GM19467 (cell line): ENCODE data around the gene LYPD4.
"Not testable (repeated sequence)": the region's sequence is repeated elsewhere in the genome, so short reads cannot be mapped to it uniquely, and the experiment has no call there.

ENCODE experiments used
- ATAC-seq: cut with Tn5 transposase; IDR thresholded peaks from one replicate; pipeline ENCODE4 v1.9.1; 2021; ENCODE audit warnings: mild to moderate bottlenecking, moderate library complexity; ENCODE audit not compliant: unreplicated experiment

LYPD4 gene

DNA sequence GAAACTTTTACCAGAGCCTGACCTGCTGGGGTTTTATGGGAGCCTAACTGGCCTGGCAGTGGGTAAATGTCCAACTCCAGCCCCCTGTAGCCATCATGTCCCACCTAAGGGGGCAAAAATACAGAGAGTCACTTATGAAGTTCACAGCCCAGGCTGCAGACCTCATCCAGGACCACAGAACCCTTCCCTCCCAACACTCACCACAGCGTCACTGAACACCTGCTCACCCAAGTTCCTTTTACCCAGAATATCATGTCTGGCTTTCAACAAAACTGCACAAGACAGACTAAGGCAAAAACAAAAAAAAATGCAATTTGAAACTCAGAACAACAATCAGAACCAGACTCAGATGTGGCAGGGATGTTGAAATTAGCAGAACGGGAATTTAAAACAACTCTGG is 41.7 kb downstream of the LYPD4 start:
- ATAC-seq = no peak

DNA sequence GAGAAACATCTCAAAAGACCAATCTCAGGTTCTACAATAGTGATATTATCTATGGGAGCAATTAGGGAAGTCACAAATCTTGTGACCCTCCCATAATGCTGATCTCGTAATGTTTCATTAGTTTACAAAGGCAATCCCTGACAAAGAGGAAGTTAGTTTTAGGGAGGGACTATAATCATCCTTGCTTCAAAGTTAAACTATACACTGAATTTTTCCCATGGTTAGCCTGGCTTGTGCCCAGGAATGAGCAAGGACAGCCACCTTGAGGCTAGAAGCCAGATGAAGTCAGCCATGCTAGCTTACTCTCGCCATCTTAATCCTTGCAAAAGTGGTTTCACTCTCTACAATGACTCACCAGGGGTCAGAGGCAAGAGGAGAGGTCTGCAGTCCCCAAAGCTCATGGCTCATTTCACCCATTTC is 42.7 kb downstream of the LYPD4 start:
- no peak for ATAC-seq

DNA sequence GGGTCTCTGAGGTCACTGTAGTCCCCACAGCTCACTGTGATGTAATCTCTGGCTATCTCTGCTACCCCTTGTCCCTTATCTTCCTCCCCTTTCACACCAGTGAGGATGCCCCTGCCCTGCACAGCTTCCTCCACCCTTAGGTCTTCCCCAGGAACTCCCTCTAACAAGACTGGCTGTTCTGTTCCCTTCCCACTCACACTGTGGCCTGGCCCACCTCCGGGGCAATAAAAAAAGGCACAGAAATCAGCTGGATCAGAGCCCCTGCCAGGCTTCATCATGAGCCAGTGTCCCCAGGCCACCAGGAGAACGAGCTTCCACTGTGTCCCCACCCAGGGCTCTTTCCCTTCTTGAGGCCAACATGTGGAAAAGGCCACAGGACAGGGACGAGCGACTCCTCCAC is 43.5 kb downstream of the LYPD4 start:
- ATAC-seq = no peak

DNA sequence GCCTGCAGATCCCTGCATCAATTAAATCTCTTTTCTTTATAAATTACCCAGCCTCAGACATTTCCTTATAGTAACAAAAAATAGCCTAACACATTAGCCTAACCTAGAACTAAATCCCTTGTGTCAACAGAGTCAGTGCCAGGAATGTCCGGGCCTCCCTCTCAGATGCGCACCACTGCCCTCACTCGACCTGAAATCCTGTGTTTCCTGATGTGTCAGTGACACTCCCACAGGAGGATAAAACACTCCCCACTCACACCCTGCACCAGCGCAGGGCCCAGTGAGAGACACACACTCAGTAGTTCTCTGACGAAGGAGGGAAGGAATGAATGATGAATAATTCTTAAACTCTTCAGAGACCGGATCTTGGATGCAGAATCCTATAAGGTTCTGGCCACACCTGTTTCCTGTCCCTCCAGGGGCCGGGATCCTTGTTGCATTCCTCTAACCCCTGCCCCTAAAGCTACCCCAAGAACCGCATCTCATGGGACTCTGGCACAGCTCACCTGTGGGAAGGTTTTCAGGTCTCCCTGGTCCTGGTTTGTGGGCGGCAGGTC is 45.0 kb downstream of the LYPD4 start:
- ATAC-seq = no peak

DNA sequence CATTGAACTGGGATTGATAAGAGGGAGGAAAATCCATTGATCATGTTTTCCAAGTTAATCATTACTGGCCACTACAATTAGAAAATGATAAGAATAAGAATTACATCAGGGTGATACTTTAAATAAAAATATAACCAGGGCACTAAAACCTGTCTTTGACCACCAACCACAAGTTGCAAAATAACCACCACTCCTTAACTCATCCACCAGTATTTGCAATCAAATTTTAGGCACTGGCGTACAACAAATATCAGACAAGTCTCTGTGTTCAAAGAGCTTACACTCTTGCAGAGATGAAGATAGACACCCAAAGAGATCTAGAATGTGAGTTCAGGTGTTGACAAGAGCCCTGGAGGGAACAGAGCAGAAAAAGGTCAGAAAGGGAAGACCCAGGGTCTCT is 47.6 kb downstream of the LYPD4 start:
- no peak for ATAC-seq

DNA sequence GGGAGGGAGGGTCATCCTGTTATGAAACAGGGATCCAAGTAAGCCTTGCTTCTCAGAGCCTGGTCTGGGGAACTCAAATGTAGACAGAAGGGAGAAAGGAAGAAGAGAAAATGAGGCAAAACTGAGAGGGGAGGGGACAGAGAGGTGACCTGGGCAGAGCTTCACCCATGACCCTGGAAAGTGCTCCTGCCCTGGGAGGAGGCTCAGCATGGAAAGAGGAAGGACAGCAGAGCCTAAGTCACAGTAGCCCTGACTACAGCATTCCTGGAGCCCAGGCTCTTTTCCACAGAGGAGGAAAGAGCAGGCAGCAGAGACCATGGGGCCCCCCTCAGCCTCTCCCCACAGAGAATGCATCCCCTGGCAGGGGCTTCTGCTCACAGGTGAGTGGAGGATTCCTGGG is 48.1 kb downstream of the LYPD4 start, which contains the start of gene CEACAM3:
CEACAM3 (plus strand) TSS at position 226 of the 400 bp plus-strand sequence; CDS start at position 317, 91 bp downstream.
- ATAC-seq = no peak

DNA sequence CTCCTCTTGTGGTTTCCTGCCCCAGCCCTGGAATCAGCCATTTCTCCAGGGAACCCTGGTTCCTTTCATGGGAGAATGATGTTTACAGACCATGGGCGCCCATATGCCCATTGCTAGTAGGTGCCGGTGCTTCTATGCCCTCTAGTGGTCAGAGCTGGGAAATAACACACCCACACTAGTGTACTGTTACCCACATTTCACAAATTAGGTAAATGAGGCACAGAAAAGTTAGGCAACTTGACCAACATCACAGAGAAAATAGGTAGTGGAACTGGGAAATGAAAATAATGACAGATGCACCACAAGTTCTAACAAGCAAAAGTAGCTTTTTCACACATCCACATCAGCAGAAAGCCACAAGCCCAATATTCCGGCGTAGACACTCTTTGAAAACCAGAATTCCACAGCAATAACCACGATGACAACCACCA is 49.4 kb downstream of the LYPD4 start:
- ATAC-seq = peak; percentile 66

DNA sequence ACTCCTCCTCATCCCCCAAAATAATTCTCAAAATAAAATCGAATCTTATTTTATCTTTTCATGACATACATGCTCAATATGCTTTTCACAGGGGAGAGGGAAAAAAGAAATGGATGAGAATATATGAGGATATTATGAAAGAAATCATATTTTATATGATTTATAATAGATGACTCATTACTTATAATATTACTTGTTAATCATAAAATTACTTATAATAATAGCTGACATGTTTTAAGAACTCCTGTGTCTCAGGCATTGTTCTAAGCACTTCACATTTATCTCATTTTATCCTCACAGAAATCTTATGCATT is 51.1 kb downstream of the LYPD4 start:
- ATAC-seq = no peak

DNA sequence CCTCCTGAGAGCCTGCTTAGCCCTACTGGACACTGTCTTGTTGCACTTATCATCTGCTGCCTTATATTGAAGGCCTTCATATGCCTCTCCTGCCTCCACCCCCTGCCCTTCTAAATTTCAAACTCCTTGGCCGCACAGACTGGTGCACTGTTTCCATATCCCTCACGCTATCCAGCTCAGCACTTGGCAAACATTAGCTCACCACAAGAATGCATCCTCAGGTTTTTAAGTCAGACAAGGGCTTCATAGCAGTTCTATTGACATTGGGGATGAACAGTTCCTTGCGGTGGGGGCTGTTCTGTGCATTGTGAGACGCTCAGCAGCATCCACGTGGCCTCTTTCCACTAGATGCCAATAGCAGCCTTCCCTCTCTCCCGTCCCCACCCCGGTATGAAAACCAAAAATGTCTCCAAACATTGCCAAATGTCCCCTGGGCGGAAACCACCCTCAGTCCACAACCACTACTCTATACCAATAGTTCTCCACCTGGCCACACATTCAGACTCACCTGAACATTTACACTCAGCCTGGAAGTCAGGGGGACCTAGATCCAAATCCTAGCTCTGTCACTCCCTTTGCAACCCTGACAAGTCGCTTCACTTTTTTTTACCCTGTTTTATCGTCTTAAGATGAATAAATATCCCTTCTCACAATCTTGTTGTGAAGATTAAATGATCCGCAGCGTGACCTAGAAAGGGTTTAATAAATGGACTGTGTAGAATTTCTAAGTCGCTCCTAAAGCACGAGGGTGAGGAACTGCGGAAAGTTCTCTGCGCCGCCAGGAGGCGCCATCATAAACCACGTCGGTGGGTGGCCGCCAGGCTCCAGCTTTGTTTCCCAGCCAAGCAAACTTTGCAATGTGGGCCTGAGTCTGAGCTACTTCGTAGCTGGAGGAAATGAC is 51.7 kb downstream of the LYPD4 start:
- no peak for ATAC-seq

DNA sequence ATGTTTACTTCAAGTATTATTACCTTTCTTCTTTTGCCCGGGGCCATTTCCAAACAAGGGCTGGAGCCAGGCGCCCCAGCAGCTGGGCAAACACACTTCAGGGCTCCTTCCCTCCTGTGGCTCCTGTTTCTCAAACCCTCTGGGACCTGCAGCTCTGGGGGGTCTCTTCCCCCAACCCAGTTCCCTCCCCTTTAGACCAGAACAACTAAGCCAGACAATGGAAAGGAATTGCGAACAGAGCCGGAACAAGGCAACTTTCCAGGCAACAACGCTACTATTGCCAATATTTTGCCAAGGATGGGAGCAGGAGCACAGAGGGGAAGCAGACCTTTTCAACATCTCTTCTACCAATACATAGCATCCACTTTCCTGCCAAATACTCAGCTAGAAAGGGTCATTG is 55.4 kb downstream of the LYPD4 start:
- ATAC-seq = not testable (repeated sequence)

DNA sequence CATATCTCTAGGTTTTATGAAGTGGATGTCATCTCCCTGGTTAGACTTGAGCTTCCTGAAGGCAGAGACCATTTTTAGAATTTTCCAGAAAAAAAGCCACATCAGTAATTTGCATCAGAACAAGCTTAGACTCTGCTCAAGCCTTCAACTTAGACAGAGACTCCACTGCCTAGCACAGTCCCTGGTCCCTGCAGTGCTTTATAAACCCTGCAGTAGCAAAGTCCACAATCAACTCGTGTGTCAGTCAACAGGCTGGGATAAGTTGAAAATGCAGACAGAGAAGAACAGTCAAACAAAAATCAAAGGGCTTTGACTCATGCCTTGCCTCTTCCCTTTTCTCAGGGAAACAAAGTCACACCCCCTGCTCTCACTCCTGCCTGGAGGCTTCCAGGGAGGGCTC is 56.0 kb downstream of the LYPD4 start:
- ATAC-seq = not testable (repeated sequence)
